Measurements from ENCODE around the gene NXF1. TPM values are rescaled to one million over a fixed set of nuclear protein-coding genes. Genes with fewer than 3 reads are reported as not detected.
"Not testable (repeated sequence)": the region's sequence is repeated elsewhere in the genome, so short reads cannot be mapped to it uniquely, and the experiment has no call there.

The NXF1 gene
- polyA plus RNA-seq, 1 donor (not counting 4 experiments of a cell fraction or from before 2014, with no cell fraction given) = 25.3 TPM

GRCh38 chr11:62771144-62772021, 33.9 kb downstream of the NXF1 start, which contains the start of gene TAF6L:
Gene TAF6L, plus strand, starts transcription at chr11:62771396. Its CDS starts 4,388 bp downstream, at chr11:62775784.
- peaks cover 18% of the 10 kb centered on the region for H3K4me1 ChIP-seq (ENCODE audit: control insufficient read depth, extremely low read depth, insufficient read depth, low read length)
- TF ChIP-seq CTCF (optimal IDR thresholded peaks at IDR 0.05 in 1 of 3, IDR thresholded peaks at IDR 0.05 in 1 of 3, conservative IDR thresholded peaks at IDR 0.05 in 1 of 3; ENCODE audit: extremely low read depth in 1 of 3, insufficient read depth in 2 of 3, low read length in 3 of 3) (no peak), EZH2 (IDR thresholded peaks at IDR 0.05; ENCODE audit: low read length) (no peak)
- FAIRE-seq (no peak), DNase-seq (ENCODE audit: low read depth, low spot score) (peak; percentile 89)
- no peaks in the 10 kb centered on the region for H3K9me1 ChIP-seq (ENCODE audit: control insufficient read depth, extremely low read depth, insufficient read depth, low read length)
- H3K4me3 ChIP-seq (ENCODE audit: control insufficient read depth in 2 of 3, extremely low read depth in 1 of 3, insufficient read depth in 2 of 3, low read depth in 1 of 3, low read length in 3 of 3) = peak within 1 kb of the TSS; percentile 63 to 83 (median 82)
- peaks cover 15% of the 10 kb centered on the region for H3K79me2 ChIP-seq (ENCODE audit: control insufficient read depth, insufficient read depth, low read length)
- no peaks in the 10 kb centered on the region for H3K9me3 ChIP-seq (ENCODE audit: control insufficient read depth, low read depth, low read length)
- H4K20me1 ChIP-seq (ENCODE audit: control insufficient read depth, extremely low read depth, insufficient read depth, low read length) = no peaks in the 10 kb centered on the region
- peak within 1 kb of the TSS; percentile 85 for H3K27ac ChIP-seq (ENCODE audit: control insufficient read depth, insufficient read depth, low read length)
- H2AFZ ChIP-seq (ENCODE audit: control insufficient read depth, low read length) = peak within 1 kb of the TSS; percentile 96
- peaks cover 5 to 9% of the 10 kb centered on the region in 2 experiments for H3K36me3 ChIP-seq (ENCODE audit: control insufficient read depth in 2 of 2, extremely low read depth in 1 of 2, insufficient read depth in 2 of 2, low read length in 2 of 2)
- H3K9ac ChIP-seq (ENCODE audit: control insufficient read depth, extremely low read depth, insufficient read depth, low read length) = peak within 1 kb of the TSS; percentile 82
- peak within 1 kb of the TSS; percentile 86 for H3K4me2 ChIP-seq (ENCODE audit: control insufficient read depth, extremely low read depth, insufficient read depth, low read depth, low read length)
- dilution Hi-C loops (cut with MboI; ENCODE audit: extremely low pct_ligation_motif_present, low sequenced_read_pairs) = no loop called here
- H3K27me3 ChIP-seq (ENCODE audit: control insufficient read depth, extremely low read depth, insufficient read depth, low read length) = no peaks in the 10 kb centered on the region

GRCh38 chr11:62770778-62771143, 34.5 kb downstream of the NXF1 start:
- FAIRE-seq = no peak
- H3K79me2 ChIP-seq (ENCODE audit: control insufficient read depth, insufficient read depth, low read length) = peaks cover 15% of the 10 kb centered on the region
- no peaks in the 10 kb centered on the region for H4K20me1 ChIP-seq (ENCODE audit: control insufficient read depth, extremely low read depth, insufficient read depth, low read length)
- H2AFZ ChIP-seq (ENCODE audit: control insufficient read depth, low read length) = peak overlapping the region; percentile 96
- H3K9ac ChIP-seq (ENCODE audit: control insufficient read depth, extremely low read depth, insufficient read depth, low read length) = peak overlapping the region; percentile 82
- H3K27me3 ChIP-seq (ENCODE audit: control insufficient read depth, extremely low read depth, insufficient read depth, low read length) = no peaks in the 10 kb centered on the region
- peak overlapping the region; percentile 63 to 83 (median 82) for H3K4me3 ChIP-seq (ENCODE audit: control insufficient read depth in 2 of 3, extremely low read depth in 1 of 3, insufficient read depth in 2 of 3, low read depth in 1 of 3, low read length in 3 of 3)
- dilution Hi-C loops (cut with MboI; ENCODE audit: extremely low pct_ligation_motif_present, low sequenced_read_pairs) = no loop called here
- H3K9me1 ChIP-seq (ENCODE audit: control insufficient read depth, extremely low read depth, insufficient read depth, low read length) = no peaks in the 10 kb centered on the region
- peak overlapping the region; percentile 85 for H3K27ac ChIP-seq (ENCODE audit: control insufficient read depth, insufficient read depth, low read length)
- no peak for DNase-seq (ENCODE audit: low read depth, low spot score)
- peak overlapping the region; percentile 86 for H3K4me2 ChIP-seq (ENCODE audit: control insufficient read depth, extremely low read depth, insufficient read depth, low read depth, low read length)
- TF ChIP-seq EZH2 (IDR thresholded peaks at IDR 0.05; ENCODE audit: low read length) = no peak
- TF ChIP-seq CTCF (optimal IDR thresholded peaks at IDR 0.05 in 1 of 3, IDR thresholded peaks at IDR 0.05 in 1 of 3, conservative IDR thresholded peaks at IDR 0.05 in 1 of 3; ENCODE audit: extremely low read depth in 1 of 3, insufficient read depth in 2 of 3, low read length in 3 of 3) = no peak
- H3K4me1 ChIP-seq (ENCODE audit: control insufficient read depth, extremely low read depth, insufficient read depth, low read length) = peaks cover 18% of the 10 kb centered on the region
- peaks cover 6 to 11% of the 10 kb centered on the region in 2 experiments for H3K36me3 ChIP-seq (ENCODE audit: control insufficient read depth in 2 of 2, extremely low read depth in 1 of 2, insufficient read depth in 2 of 2, low read length in 2 of 2)
- H3K9me3 ChIP-seq (ENCODE audit: control insufficient read depth, low read depth, low read length) = no peaks in the 10 kb centered on the region

DNA sequence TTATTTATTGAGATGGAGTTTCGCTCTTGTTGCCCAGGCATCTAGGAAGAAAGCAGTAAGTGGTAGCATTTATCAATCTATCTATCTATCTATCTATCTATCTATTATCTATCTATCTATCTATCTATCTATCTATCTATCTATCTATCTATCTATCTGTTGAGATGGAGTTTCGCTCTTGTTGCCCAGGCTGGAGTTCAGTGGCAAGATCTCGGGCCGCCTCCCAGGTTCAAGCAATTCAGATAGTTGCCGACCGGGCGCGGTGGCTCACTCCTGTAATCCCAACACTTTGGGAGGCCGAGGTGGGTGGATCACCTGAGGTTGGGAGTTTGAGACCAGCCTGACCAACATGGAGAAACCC, 44.4 kb downstream of the NXF1 start:
- not testable (repeated sequence) for H2AFZ ChIP-seq (ENCODE audit: control insufficient read depth, low read length)
- peak overlapping the region; percentile 22 for H3K4me2 ChIP-seq (ENCODE audit: control insufficient read depth, extremely low read depth, insufficient read depth, low read depth, low read length)

More for the DNA sequence above, 44.4 kb downstream of the NXF1 start:
- H4K20me1 ChIP-seq (ENCODE audit: control insufficient read depth, extremely low read depth, insufficient read depth, low read length); FAIRE-seq; H3K9ac ChIP-seq (ENCODE audit: control insufficient read depth, extremely low read depth, insufficient read depth, low read length); H3K9me3 ChIP-seq (ENCODE audit: control insufficient read depth, low read depth, low read length); H3K4me3 ChIP-seq (ENCODE audit: control insufficient read depth in 2 of 3, extremely low read depth in 1 of 3, insufficient read depth in 2 of 3, low read depth in 1 of 3, low read length in 3 of 3); H3K36me3 ChIP-seq (ENCODE audit: control insufficient read depth in 2 of 2, extremely low read depth in 1 of 2, insufficient read depth in 2 of 2, low read length in 2 of 2); H3K27me3 ChIP-seq (ENCODE audit: control insufficient read depth, extremely low read depth, insufficient read depth, low read length); DNase-seq (ENCODE audit: low read depth, low spot score); H3K27ac ChIP-seq (ENCODE audit: control insufficient read depth, insufficient read depth, low read length); dilution Hi-C loops (cut with MboI; ENCODE audit: extremely low pct_ligation_motif_present, low sequenced_read_pairs); H3K9me1 ChIP-seq (ENCODE audit: control insufficient read depth, extremely low read depth, insufficient read depth, low read length): not testable (repeated sequence)
- H3K79me2 ChIP-seq (ENCODE audit: control insufficient read depth, insufficient read depth, low read length) = peaks cover 13% of the 10 kb centered on the region
- H3K4me1 ChIP-seq (ENCODE audit: control insufficient read depth, extremely low read depth, insufficient read depth, low read length) = peaks cover 11% of the 10 kb centered on the region
